Nephron progenitor cell (in vitro differentiated cells): ENCODE measurements around the gene LRRN2.

Source experiments
- DNase-seq: peaks from one replicate; pipeline ENCODE4 v3.0.0; 2021
- H3K27ac Mint-ChIP-seq: 2 replicates; pipeline ENCODE4 v1.8.0; 2021; ENCODE audit warnings: mild to moderate bottlenecking, moderate library complexity, mixed read lengths
- H3K27me3 Mint-ChIP-seq: 2 replicates; pipeline ENCODE4 v1.8.0; 2021; ENCODE audit warnings: mild to moderate bottlenecking, low read depth, mixed read lengths; ENCODE audit not compliant: poor library complexity
- H3K36me3 Mint-ChIP-seq: 2 replicates; pipeline ENCODE4 v1.8.0; 2021; ENCODE audit warnings: low read depth, mixed read lengths
- H3K4me1 Mint-ChIP-seq: 2 replicates; pipeline ENCODE4 v1.8.0; 2021; ENCODE audit warnings: mixed read lengths
- H3K4me3 Mint-ChIP-seq: 2 replicates; pipeline ENCODE4 v1.8.0; 2021; ENCODE audit warnings: mild to moderate bottlenecking, moderate library complexity, mixed read lengths
- H3K9me3 Mint-ChIP-seq: 2 replicates; pipeline ENCODE4 v1.8.0; 2021; ENCODE audit warnings: mild to moderate bottlenecking, moderate library complexity, mixed read lengths
- TF ChIP-seq, protein P1 (sequence below): fragments of 200-600 bp; sonication (generic); IDR thresholded peaks from 2 replicates; pipeline ENCODE4 v1.5.0; 2021; ENCODE audit warnings: antibody characterized with exemption

LRRN2 gene

GRCh38 chr1:204650911-204651570, 34.5 kb downstream of the LRRN2 start:
- peaks cover 55% of the 10 kb centered on the region for H3K27me3 Mint-ChIP-seq
- no peaks in the 10 kb centered on the region for H3K36me3 Mint-ChIP-seq
- no peak overlapping the region for H3K27ac Mint-ChIP-seq
- H3K9me3 Mint-ChIP-seq, result no peaks in the 10 kb centered on the region
- H3K4me3 Mint-ChIP-seq, result peak overlapping the region; percentile 35
- TF ChIP-seq, protein P1, sequence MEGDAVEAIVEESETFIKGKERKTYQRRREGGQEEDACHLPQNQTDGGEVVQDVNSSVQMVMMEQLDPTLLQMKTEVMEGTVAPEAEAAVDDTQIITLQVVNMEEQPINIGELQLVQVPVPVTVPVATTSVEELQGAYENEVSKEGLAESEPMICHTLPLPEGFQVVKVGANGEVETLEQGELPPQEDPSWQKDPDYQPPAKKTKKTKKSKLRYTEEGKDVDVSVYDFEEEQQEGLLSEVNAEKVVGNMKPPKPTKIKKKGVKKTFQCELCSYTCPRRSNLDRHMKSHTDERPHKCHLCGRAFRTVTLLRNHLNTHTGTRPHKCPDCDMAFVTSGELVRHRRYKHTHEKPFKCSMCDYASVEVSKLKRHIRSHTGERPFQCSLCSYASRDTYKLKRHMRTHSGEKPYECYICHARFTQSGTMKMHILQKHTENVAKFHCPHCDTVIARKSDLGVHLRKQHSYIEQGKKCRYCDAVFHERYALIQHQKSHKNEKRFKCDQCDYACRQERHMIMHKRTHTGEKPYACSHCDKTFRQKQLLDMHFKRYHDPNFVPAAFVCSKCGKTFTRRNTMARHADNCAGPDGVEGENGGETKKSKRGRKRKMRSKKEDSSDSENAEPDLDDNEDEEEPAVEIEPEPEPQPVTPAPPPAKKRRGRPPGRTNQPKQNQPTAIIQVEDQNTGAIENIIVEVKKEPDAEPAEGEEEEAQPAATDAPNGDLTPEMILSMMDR, result no peak
- H3K4me1 Mint-ChIP-seq, result peaks cover 49% of the 10 kb centered on the region
- no peak for DNase-seq

DNA sequence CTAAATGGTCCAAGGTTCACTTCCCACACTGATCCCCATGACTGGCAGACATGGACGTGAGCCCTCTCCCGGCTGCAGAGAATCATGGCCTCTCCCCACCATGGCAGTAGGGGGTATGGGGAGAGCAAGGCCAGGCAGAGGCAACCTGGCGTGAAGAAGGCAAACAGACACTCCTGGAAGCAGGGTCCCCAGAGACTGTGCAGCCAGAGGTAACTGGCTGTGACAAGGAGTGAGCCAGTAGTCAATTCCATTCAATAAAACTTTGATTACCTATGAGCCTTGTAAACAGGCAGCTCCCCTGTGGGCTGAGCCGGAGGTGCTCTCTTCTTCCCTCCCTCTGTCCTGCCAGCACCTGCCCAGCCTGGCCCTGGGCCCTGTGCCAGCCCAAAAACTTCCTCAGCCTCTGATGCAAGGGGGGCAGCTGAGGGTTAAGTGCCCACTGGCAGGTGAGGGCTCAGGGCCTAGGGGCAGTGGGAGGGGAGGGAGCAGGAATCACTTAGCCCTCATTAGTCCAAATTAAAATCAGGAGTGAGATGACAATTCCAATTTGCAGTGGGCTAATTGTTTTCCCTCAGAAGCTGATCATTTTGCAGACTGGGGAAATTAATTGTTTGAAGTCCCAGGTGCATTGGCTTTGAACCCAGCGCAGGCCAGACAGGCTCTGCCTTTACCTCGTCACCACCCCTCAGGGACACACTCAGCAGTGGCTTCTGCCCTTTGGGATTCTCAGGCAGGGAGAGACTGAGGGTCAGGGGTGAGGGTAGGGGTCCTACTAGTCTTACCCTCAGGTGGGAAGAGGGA, 35.6 kb downstream of the LRRN2 start:
- peaks cover 50% of the 10 kb centered on the region for H3K27me3 Mint-ChIP-seq
- peaks cover 52% of the 10 kb centered on the region for H3K4me1 Mint-ChIP-seq
- TF ChIP-seq, protein P1, result no peak
- DNase-seq, result peak; percentile 31
- no peak overlapping the region for H3K27ac Mint-ChIP-seq
- no peaks in the 10 kb centered on the region for H3K36me3 Mint-ChIP-seq
- no peaks in the 10 kb centered on the region for H3K9me3 Mint-ChIP-seq
- no peak overlapping the region for H3K4me3 Mint-ChIP-seq

- Mint-ChIP-seq H3K9me3 (no peaks in the 10 kb centered on the region), H3K27ac (no peak overlapping the region), H3K36me3 (no peaks in the 10 kb centered on the region), H3K27me3 (peaks cover 53% of the 10 kb centered on the region), H3K4me1 (peaks cover 52% of the 10 kb centered on the region), H3K4me3 (no peak overlapping the region)
- no peak for DNase-seq
- TF ChIP-seq, protein P1, result no peak
Observed at GRCh38 chr1:204648576-204648975, 37.0 kb downstream of the LRRN2 start.

GRCh38 chr1:204647805-204648153, 37.8 kb downstream of the LRRN2 start:
- TF ChIP-seq, protein P1, result no peak
- Mint-ChIP-seq H3K27me3 (peaks cover 52% of the 10 kb centered on the region), H3K36me3 (no peaks in the 10 kb centered on the region), H3K4me1 (peaks cover 45% of the 10 kb centered on the region), H3K9me3 (no peaks in the 10 kb centered on the region), H3K4me3 (no peak overlapping the region), H3K27ac (no peak overlapping the region)
- DNase-seq, result no peak

- TF ChIP-seq, protein P1, result no peak
- Mint-ChIP-seq H3K4me1 (peaks cover 40% of the 10 kb centered on the region), H3K9me3 (no peaks in the 10 kb centered on the region), H3K27me3 (peaks cover 48% of the 10 kb centered on the region), H3K36me3 (no peaks in the 10 kb centered on the region), H3K27ac (no peak overlapping the region), H3K4me3 (no peak overlapping the region)
- peak; percentile 40 for DNase-seq
Observed at GRCh38 chr1:204647114-204647804, 38.3 kb downstream of the LRRN2 start.
